Measurements from ENCODE around the gene CPTP.
"Not testable (repeated sequence)": the region's sequence is repeated elsewhere in the genome, so short reads cannot be mapped to it uniquely, and the experiment has no call there.

Gene CPTP

DNA sequence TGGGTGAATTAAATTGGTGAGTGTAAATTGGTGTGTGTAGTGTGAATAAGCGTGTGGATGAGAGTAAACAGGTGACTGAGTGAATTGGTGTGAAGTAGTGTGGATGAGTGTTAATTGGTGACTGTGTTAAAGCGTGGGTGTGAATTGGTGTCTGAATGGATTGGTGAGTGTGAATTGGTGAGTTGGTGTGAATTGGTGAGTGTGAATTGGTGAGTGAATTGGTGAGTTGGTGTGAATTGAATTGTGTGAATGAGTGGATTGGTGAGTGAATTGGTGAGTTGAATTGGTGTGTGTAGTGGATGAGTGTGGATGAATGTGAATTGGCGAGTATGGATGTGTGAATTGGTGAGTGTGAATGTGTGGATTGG, 42.1 kb downstream of the CPTP start:
- Histone ChIP-seq H3K9me3 (no peaks in the 10 kb centered on the region), H3K27me3 (no peaks in the 10 kb centered on the region), H3K36me3 (peaks cover 4% of the 10 kb centered on the region), H3K4me1 (peaks cover under 1% of the 10 kb centered on the region; the same call in 1 of the 2 replicates), H3K4me3 (ENCODE audit: low read depth, low read length) (no peak overlapping the region)
- DNase-seq: no peak
- TF ChIP-seq, protein P1, sequence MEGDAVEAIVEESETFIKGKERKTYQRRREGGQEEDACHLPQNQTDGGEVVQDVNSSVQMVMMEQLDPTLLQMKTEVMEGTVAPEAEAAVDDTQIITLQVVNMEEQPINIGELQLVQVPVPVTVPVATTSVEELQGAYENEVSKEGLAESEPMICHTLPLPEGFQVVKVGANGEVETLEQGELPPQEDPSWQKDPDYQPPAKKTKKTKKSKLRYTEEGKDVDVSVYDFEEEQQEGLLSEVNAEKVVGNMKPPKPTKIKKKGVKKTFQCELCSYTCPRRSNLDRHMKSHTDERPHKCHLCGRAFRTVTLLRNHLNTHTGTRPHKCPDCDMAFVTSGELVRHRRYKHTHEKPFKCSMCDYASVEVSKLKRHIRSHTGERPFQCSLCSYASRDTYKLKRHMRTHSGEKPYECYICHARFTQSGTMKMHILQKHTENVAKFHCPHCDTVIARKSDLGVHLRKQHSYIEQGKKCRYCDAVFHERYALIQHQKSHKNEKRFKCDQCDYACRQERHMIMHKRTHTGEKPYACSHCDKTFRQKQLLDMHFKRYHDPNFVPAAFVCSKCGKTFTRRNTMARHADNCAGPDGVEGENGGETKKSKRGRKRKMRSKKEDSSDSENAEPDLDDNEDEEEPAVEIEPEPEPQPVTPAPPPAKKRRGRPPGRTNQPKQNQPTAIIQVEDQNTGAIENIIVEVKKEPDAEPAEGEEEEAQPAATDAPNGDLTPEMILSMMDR (IDR thresholded peaks at IDR 0.05; ENCODE audit: low read depth, low read length): no peak

DNA sequence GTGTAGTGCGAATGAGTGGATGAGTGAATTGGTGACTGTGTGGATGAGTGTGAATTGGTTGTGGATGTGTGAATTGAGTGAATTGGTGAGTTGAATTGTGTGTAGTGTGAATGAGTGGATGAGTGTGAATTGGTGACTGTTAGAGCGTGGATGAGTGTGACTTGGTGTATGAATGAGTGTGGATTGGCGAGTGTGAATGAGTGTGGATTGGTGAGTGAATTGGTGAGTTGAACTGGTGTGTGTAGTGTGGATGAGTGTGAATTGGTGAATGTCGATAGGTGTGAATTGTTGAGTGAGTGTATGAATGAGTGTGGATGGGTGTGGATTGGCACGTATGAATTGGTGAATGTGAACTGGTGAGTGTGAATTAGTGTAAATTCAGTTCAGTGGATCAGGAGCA, 42.7 kb downstream of the CPTP start:
- H3K9me3 ChIP-seq: no peaks in the 10 kb centered on the region
- no peak overlapping the region for H3K4me3 ChIP-seq (ENCODE audit: low read depth, low read length)
- DNase-seq: no peak
- TF ChIP-seq, protein P1 (IDR thresholded peaks at IDR 0.05; ENCODE audit: low read depth, low read length): no peak
- H3K27me3 ChIP-seq: no peaks in the 10 kb centered on the region
- peaks cover 3% of the 10 kb centered on the region; the same call in 1 of the 2 replicates for H3K4me1 ChIP-seq
- peaks cover 11% of the 10 kb centered on the region for H3K36me3 ChIP-seq

DNA sequence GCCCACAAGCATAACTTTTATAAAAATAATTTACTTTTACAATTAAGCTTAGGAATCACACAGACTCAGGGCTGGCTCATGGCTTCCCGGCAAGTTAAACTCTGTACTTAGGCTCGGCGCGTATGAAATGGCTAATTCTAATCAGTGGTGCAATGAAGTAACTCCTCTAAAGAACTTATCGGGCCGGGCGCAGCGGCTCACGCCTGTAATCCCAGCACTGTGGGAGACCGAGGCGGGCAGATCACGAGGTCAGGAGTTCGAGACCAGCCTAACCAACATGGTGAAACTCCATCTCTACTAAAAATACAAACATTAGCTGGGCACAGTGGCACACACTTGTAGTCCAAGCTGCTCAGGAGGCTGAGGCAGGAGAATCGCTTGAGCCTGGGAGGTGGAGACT, 45.5 kb downstream of the CPTP start:
- not testable (repeated sequence) for DNase-seq; H3K9me3 ChIP-seq; H3K27me3 ChIP-seq; H3K4me3 ChIP-seq (ENCODE audit: low read depth, low read length); H3K4me1 ChIP-seq
- peaks cover 28% of the 10 kb centered on the region for H3K36me3 ChIP-seq

DNA sequence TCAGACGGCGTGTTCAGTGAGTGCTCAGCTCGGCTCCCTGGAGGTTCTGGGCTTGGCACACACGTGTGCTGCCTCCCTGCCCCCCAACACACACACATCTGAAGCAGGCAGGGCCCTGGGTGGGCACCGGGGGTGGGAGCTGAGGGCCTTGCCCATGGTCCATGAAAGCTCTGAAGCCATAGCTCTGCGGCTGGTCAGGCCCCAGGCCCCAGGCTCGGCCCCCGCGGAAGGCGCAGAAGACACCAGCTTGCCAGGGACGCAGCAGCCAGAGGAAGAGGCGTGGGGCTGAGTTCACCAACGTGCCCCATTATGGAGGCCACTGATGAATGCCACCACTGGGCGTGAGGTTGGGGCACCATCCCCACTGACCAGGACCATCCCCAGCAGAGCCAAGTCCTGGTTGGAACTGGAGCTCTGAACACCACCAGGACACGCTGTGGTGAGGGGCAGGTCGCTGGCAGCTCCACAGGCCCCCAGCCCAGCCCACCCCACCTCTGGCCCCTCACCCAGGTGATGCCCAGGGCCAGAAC, 46.2 kb downstream of the CPTP start:
- H3K36me3 ChIP-seq: peaks cover 28% of the 10 kb centered on the region
- no peaks in the 10 kb centered on the region for H3K27me3 ChIP-seq
- peaks cover 3% of the 10 kb centered on the region; the same call in 1 of the 2 replicates for H3K4me1 ChIP-seq
- no peak overlapping the region for H3K4me3 ChIP-seq (ENCODE audit: low read depth, low read length)
- DNase-seq: no peak
- H3K9me3 ChIP-seq: no peaks in the 10 kb centered on the region
- TF ChIP-seq, protein P1 (IDR thresholded peaks at IDR 0.05; ENCODE audit: low read depth, low read length): no peak

DNA sequence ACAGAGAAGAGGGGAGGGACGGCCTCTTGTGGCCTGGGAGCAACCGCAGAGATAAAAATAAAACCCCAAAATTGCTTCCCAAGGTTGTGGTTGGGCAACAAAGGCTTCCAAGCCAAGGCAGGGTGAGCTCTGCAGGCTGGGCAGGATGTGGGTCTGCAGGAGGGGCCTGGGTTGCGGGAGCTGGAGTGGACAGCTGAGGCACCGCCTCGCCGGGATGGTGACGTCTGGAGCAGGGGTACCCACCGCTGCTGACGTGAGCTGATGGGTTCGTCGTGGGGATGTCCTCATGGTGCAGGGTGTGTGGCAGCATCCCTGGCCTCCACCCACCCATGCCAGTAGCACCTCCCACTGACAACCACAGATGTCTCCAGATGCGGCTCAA, 46.8 kb downstream of the CPTP start:
- no peak for DNase-seq
- Histone ChIP-seq H3K4me1 (peaks cover 3% of the 10 kb centered on the region; the same call in 1 of the 2 replicates), H3K27me3 (no peaks in the 10 kb centered on the region), H3K4me3 (ENCODE audit: low read depth, low read length) (no peak overlapping the region), H3K9me3 (no peaks in the 10 kb centered on the region), H3K36me3 (peaks cover 28% of the 10 kb centered on the region)
- TF ChIP-seq, protein P1 (IDR thresholded peaks at IDR 0.05; ENCODE audit: low read depth, low read length): no peak

DNA sequence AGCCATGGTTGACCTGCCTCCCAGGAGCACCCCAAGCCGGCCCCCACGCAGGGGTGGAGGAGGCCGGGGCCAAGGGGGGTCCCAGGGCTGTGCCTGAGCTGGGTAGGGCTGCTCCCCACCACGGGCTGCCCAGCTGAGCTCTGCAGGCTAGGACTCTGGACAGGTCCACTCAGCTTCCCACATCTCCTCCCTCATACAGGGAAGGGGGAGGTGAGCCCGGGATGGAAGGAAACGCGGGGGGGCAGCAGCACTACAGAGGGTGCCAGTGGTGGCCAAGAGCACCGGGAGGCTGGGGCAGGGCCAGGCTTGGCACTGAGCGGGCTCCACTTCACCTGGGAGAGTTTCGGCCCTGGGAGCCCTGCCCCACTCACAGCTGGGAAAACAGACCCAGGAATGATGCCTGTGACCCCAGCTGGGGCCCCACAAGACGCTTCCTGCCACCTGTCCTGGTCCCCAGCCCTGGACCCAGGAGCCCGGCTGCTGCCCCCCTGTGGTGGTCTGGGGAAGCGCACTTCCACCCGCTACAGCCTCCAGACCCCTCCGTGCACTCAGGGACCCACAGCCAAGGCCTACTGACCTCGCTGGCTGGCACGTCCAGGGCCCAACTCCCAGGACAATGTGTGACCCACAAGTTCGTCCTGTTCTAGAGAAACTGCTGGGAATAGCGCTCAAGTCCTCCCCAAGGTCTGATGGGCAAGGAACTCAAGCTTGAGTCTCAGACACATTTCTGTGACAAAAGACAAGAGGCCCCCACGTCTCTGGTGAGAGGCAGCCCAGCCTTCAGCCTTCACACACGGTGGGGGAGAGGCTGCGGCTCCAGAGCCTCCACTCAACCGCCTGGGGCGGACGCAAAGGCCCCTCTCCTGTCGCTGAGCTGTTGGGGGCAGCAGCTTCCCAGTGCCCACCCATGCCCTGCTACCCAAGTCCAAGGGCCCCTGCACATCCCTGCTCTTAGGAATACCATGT, 47.4 kb downstream of the CPTP start:
- TF ChIP-seq, protein P1 (IDR thresholded peaks at IDR 0.05; ENCODE audit: low read depth, low read length): peak; percentile 88
- H3K27me3 ChIP-seq: no peaks in the 10 kb centered on the region
- peaks cover 28% of the 10 kb centered on the region for H3K36me3 ChIP-seq
- H3K9me3 ChIP-seq: no peaks in the 10 kb centered on the region
- no peak overlapping the region for H3K4me3 ChIP-seq (ENCODE audit: low read depth, low read length)
- DNase-seq: peak; percentile 82
- peaks cover 3% of the 10 kb centered on the region; the same call in 1 of the 2 replicates for H3K4me1 ChIP-seq

All from BE2C (cell line).